ENCODE results near the gene SLC6A20.

DNA sequence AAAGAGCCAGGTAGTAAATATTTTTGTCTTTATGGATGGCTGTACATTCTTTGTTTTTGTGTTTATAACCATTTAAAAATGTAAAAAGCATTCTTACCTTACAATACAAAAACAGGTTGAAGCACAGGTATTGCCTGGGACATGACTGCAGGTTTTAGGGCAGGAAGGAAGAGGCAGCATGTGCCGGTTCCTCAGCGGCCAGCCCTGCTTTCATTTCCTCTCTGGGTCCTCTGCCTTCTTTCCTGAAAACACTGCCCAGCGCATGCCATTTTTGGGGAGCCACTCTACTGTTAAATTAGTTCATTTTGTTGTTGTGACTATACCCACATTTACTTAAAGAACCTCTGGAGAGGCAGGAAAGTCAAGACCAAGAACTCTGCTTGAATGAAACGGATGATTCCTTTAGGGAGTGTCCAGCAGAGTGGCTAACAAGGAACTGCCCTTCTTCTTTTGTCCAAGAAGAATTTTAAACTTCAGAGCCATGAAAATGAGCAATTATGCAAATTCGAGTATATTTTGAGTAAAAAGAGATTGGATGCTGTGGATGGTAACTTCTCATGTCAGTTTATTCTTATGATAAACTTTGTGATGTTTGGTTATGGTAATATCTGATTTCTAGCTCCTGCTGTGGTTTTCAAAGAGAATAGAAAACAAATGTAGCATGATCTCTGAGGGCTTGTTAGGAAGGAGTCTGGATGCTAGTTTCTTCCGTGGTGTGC, 54.4 kb downstream of the SLC6A20 start:
- no peak for TF ChIP-seq CTCF (IDR thresholded peaks at IDR 0.05; ENCODE audit: borderline replicate concordance, extremely low read depth, low read length, poor library complexity, severe bottlenecking)
- no peak for TF ChIP-seq EZH2 (IDR thresholded peaks at IDR 0.05; ENCODE audit: borderline replicate concordance, low read depth, low read length, severe bottlenecking)
